ENCODE data around the gene CLNK.

The CLNK gene

DNA sequence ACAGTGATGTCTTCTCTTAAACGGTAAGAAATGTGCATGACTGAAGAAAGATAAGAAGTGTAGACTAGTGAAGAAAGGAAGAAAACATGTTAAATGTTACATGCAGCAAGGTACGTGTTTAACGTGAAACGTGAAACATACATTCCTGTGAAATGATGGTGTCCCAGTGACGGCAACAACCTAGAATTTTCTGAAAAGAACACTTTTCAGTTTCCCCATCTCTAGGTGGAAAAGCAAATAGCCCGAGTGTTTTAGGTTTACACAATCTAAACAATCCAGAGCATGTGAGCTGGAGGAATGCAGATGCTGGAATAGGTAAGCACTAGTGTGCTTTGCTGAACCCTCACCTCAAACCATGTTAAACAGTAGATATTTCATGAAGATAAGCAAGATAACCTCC lies 60.7 kb downstream of the CLNK start:
- no peaks in the 10 kb centered on the region for H3K79me2 ChIP-seq (ENCODE audit: control insufficient read depth, insufficient read depth, low read length)
- no peak overlapping the region for H3K4me2 ChIP-seq (ENCODE audit: low read length)
- no peak overlapping the region for H3K27ac ChIP-seq (ENCODE audit: low read depth, low read length)
- H3K23ac ChIP-seq (ENCODE audit: low read length): no peak overlapping the region
- H4K5ac ChIP-seq (ENCODE audit: low read length): no peak overlapping the region
- no peaks in the 10 kb centered on the region for H3K27me3 ChIP-seq (ENCODE audit: insufficient read depth, low read length, poor library complexity)
- DNase-seq: no peak
- H2BK15ac ChIP-seq (replicated peaks; ENCODE audit: low read depth): no peak overlapping the region
- no peak overlapping the region for H2BK5ac ChIP-seq (ENCODE audit: low read length)
- WGBS (ENCODE audit: extremely low coverage, insufficient coverage, low lambda C conversion rate): no CpG with 5 or more reads among the region's 6 CpGs
- H2AK5ac ChIP-seq (ENCODE audit: low read length): no peak overlapping the region
- H3K36me3 ChIP-seq (ENCODE audit: control insufficient read depth, insufficient read depth, low read length): no peaks in the 10 kb centered on the region
- no peak overlapping the region for H4K8ac ChIP-seq (ENCODE audit: low read depth, low read length)
- H3K4me1 ChIP-seq (ENCODE audit: control insufficient read depth, low read depth, low read length): peaks cover 3% of the 10 kb centered on the region
- H3K4ac ChIP-seq (ENCODE audit: low read depth, low read length): no peak overlapping the region
- H3K56ac ChIP-seq (ENCODE audit: low read length): no peak overlapping the region
- no peak overlapping the region for H3K18ac ChIP-seq (ENCODE audit: low read length)
- H3K79me1 ChIP-seq (ENCODE audit: low read length): no peaks in the 10 kb centered on the region
- no peak overlapping the region for H3K9ac ChIP-seq (ENCODE audit: low read length)
- no peak overlapping the region for H3K4me3 ChIP-seq (ENCODE audit: low read length)
- H2BK120ac ChIP-seq (ENCODE audit: low read depth, low read length): no peak overlapping the region

DNA sequence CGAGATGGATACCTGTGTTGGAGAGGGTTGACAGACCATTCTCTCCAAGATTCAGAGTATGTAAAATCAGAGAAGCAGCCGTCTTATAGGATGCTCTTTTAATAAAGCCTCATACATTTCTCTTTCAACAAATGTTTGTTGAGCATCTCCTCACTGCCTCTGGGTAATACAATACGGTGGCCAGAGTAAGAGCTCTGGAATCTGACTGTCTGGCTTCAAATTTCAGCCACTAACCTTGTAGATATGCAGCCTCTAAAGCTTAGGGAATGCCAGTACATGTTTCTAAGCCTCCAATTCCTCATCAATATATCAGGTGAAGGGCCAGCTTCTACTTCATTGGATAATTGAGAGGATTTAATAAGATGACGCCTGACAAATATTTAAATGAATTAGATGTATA lies 61.3 kb downstream of the CLNK start:
- Histone ChIP-seq H4K5ac (ENCODE audit: low read length) (no peak overlapping the region), H3K56ac (ENCODE audit: low read length) (no peak overlapping the region), H3K27ac (ENCODE audit: low read depth, low read length) (no peak overlapping the region), H3K4me1 (ENCODE audit: control insufficient read depth, low read depth, low read length) (peaks cover 3% of the 10 kb centered on the region), H3K18ac (ENCODE audit: low read length) (no peak overlapping the region), H3K4me3 (ENCODE audit: low read length) (no peak overlapping the region), H3K4ac (ENCODE audit: low read depth, low read length) (no peak overlapping the region), H3K27me3 (ENCODE audit: insufficient read depth, low read length, poor library complexity) (no peaks in the 10 kb centered on the region), H2AK5ac (ENCODE audit: low read length) (no peak overlapping the region), H3K79me2 (ENCODE audit: control insufficient read depth, insufficient read depth, low read length) (no peaks in the 10 kb centered on the region), H3K23ac (ENCODE audit: low read length) (no peak overlapping the region), H2BK120ac (ENCODE audit: low read depth, low read length) (no peak overlapping the region), H4K8ac (ENCODE audit: low read depth, low read length) (no peak overlapping the region), H3K79me1 (ENCODE audit: low read length) (no peaks in the 10 kb centered on the region), H2BK15ac (replicated peaks; ENCODE audit: low read depth) (no peak overlapping the region), H3K9ac (ENCODE audit: low read length) (no peak overlapping the region), H2BK5ac (ENCODE audit: low read length) (no peak overlapping the region), H3K4me2 (ENCODE audit: low read length) (no peak overlapping the region), H3K36me3 (ENCODE audit: control insufficient read depth, insufficient read depth, low read length) (no peaks in the 10 kb centered on the region)
- DNase-seq: peak; percentile 13
- no CpG with 5 or more reads among the region's 4 CpGs for WGBS (ENCODE audit: extremely low coverage, insufficient coverage, low lambda C conversion rate)

DNA sequence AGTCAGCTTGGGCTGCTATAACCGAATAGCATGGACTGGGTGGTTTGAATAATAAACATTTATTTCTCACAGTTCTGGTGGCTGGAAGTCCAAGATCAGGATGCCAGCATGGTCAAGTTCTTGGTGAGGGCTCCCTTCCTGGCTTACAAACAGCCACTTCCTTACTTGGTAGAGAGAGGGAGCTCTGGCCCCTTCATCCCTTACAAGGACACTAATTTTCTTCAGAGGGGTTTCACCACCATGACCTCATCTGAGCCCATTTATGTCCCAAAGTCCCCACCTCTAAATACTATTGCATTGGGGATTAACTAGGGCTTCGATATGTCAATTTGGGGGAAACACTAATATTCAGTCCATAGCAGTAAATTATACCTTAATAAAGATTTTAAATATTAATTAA lies 61.8 kb downstream of the CLNK start:
- Histone ChIP-seq H3K79me1 (ENCODE audit: low read length) (no peaks in the 10 kb centered on the region), H2BK120ac (ENCODE audit: low read depth, low read length) (no peak overlapping the region), H3K36me3 (ENCODE audit: control insufficient read depth, insufficient read depth, low read length) (no peaks in the 10 kb centered on the region), H3K4ac (ENCODE audit: low read depth, low read length) (no peak overlapping the region), H3K4me2 (ENCODE audit: low read length) (no peak overlapping the region), H3K9ac (ENCODE audit: low read length) (no peak overlapping the region), H3K79me2 (ENCODE audit: control insufficient read depth, insufficient read depth, low read length) (no peaks in the 10 kb centered on the region), H3K4me1 (ENCODE audit: control insufficient read depth, low read depth, low read length) (peaks cover 3% of the 10 kb centered on the region), H3K4me3 (ENCODE audit: low read length) (no peak overlapping the region), H4K8ac (ENCODE audit: low read depth, low read length) (no peak overlapping the region), H2BK5ac (ENCODE audit: low read length) (no peak overlapping the region), H3K27ac (ENCODE audit: low read depth, low read length) (no peak overlapping the region), H2AK5ac (ENCODE audit: low read length) (no peak overlapping the region), H3K23ac (ENCODE audit: low read length) (no peak overlapping the region), H4K5ac (ENCODE audit: low read length) (no peak overlapping the region), H3K56ac (ENCODE audit: low read length) (no peak overlapping the region), H3K27me3 (ENCODE audit: insufficient read depth, low read length, poor library complexity) (no peaks in the 10 kb centered on the region), H2BK15ac (replicated peaks; ENCODE audit: low read depth) (no peak overlapping the region), H3K18ac (ENCODE audit: low read length) (no peak overlapping the region)
- DNase-seq: peak; percentile 70
- whole genome bisulfite sequencing (ENCODE audit: extremely low coverage, insufficient coverage, low lambda C conversion rate): no CpG with 5 or more reads among the region's 2 CpGs

DNA sequence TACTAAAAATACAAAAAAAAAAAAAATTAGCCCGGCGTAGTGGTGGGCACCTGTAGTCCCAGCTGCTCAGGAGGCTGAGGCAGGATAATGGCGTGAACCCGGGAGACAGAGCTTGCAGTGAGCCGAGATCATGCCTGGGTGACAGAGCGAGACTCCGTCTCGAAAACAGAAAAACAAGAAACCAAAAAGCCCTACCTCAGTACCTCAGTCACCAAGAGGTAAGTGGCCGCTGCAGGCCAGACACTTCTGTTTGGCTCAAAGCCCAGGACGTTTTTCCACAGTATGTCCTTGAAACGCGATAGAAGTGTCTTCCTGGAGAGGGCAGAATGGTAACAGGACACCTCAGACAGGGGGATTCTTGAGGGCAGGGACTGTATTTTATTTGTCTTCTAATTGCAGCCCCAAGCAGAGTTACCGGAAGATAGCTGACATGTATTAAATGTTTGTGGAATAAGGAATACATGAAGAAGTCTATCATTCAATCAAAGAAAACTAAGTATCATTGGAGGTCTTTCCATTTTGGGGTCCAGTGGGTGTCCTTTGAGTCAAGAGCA lies 63.6 kb downstream of the CLNK start:
- Histone ChIP-seq H2AK5ac (ENCODE audit: low read length) (no peak overlapping the region), H3K23ac (ENCODE audit: low read length) (no peak overlapping the region), H3K4ac (ENCODE audit: low read depth, low read length) (no peak overlapping the region), H3K9ac (ENCODE audit: low read length) (no peak overlapping the region), H3K56ac (ENCODE audit: low read length) (no peak overlapping the region), H4K8ac (ENCODE audit: low read depth, low read length) (no peak overlapping the region), H2BK5ac (ENCODE audit: low read length) (no peak overlapping the region), H3K27me3 (ENCODE audit: insufficient read depth, low read length, poor library complexity) (no peaks in the 10 kb centered on the region), H3K4me1 (ENCODE audit: control insufficient read depth, low read depth, low read length) (peaks cover 3% of the 10 kb centered on the region), H4K5ac (ENCODE audit: low read length) (no peak overlapping the region), H3K36me3 (ENCODE audit: control insufficient read depth, insufficient read depth, low read length) (no peaks in the 10 kb centered on the region), H2BK120ac (ENCODE audit: low read depth, low read length) (peak overlapping the region; percentile 49), H3K27ac (ENCODE audit: low read depth, low read length) (no peak overlapping the region), H3K79me2 (ENCODE audit: control insufficient read depth, insufficient read depth, low read length) (no peaks in the 10 kb centered on the region), H2BK15ac (replicated peaks; ENCODE audit: low read depth) (no peak overlapping the region), H3K4me2 (ENCODE audit: low read length) (no peak overlapping the region), H3K79me1 (ENCODE audit: low read length) (no peaks in the 10 kb centered on the region), H3K4me3 (ENCODE audit: low read length) (no peak overlapping the region), H3K18ac (ENCODE audit: low read length) (peak overlapping the region; percentile 81)
- DNase-seq: peak; percentile 42
- no CpG with 5 or more reads among the region's 13 CpGs for WGBS (ENCODE audit: extremely low coverage, insufficient coverage, low lambda C conversion rate)

DNA sequence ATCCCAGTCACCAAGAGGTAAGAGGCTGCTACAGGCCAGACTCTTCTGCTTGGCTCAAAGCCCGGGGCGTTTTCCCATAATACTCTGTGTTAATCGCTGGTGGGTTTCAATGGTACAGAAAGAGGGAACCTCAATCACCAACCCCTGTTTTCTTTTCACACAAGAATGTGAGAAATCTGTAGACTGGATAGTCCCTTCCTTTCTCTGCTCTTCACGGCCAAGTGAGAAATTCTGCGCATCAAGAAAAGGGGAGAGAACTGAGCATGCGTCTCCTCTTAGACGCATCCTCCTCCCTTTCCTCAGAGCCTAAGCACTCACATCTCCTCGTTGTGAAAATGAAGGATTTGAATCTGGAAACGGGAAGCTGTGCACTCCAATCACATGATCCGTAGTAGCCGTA lies 64.7 kb downstream of the CLNK start:
- Histone ChIP-seq H3K79me1 (ENCODE audit: low read length) (no peaks in the 10 kb centered on the region), H3K4me3 (ENCODE audit: low read length) (no peak overlapping the region), H3K4me2 (ENCODE audit: low read length) (no peak overlapping the region), H2BK5ac (ENCODE audit: low read length) (peak overlapping the region; percentile 14), H3K36me3 (ENCODE audit: control insufficient read depth, insufficient read depth, low read length) (no peaks in the 10 kb centered on the region), H3K18ac (ENCODE audit: low read length) (no peak overlapping the region), H2AK5ac (ENCODE audit: low read length) (no peak overlapping the region), H4K8ac (ENCODE audit: low read depth, low read length) (no peak overlapping the region), H3K56ac (ENCODE audit: low read length) (no peak overlapping the region), H3K79me2 (ENCODE audit: control insufficient read depth, insufficient read depth, low read length) (no peaks in the 10 kb centered on the region), H3K27ac (ENCODE audit: low read depth, low read length) (peak overlapping the region; percentile 45), H4K5ac (ENCODE audit: low read length) (no peak overlapping the region), H2BK120ac (ENCODE audit: low read depth, low read length) (peak overlapping the region; percentile 21), H3K23ac (ENCODE audit: low read length) (no peak overlapping the region), H3K9ac (ENCODE audit: low read length) (no peak overlapping the region), H3K27me3 (ENCODE audit: insufficient read depth, low read length, poor library complexity) (no peaks in the 10 kb centered on the region), H3K4ac (ENCODE audit: low read depth, low read length) (no peak overlapping the region), H2BK15ac (replicated peaks; ENCODE audit: low read depth) (no peak overlapping the region), H3K4me1 (ENCODE audit: control insufficient read depth, low read depth, low read length) (peaks cover 3% of the 10 kb centered on the region)
- WGBS (ENCODE audit: extremely low coverage, insufficient coverage, low lambda C conversion rate): no CpG with 5 or more reads among the region's 11 CpGs
- peak; percentile 59 for DNase-seq

- Histone ChIP-seq H3K23ac (ENCODE audit: low read length) (no peak overlapping the region), H3K27me3 (ENCODE audit: insufficient read depth, low read length, poor library complexity) (no peaks in the 10 kb centered on the region), H3K4me3 (ENCODE audit: low read length) (no peak overlapping the region), H3K36me3 (ENCODE audit: control insufficient read depth, insufficient read depth, low read length) (no peaks in the 10 kb centered on the region), H2BK5ac (ENCODE audit: low read length) (no peak overlapping the region), H2AK5ac (ENCODE audit: low read length) (no peak overlapping the region), H3K4me2 (ENCODE audit: low read length) (no peak overlapping the region), H3K56ac (ENCODE audit: low read length) (no peak overlapping the region), H2BK120ac (ENCODE audit: low read depth, low read length) (no peak overlapping the region), H2BK15ac (replicated peaks; ENCODE audit: low read depth) (no peak overlapping the region), H3K27ac (ENCODE audit: low read depth, low read length) (no peak overlapping the region), H3K4ac (ENCODE audit: low read depth, low read length) (no peak overlapping the region), H3K79me2 (ENCODE audit: control insufficient read depth, insufficient read depth, low read length) (no peaks in the 10 kb centered on the region), H3K18ac (ENCODE audit: low read length) (no peak overlapping the region), H3K4me1 (ENCODE audit: control insufficient read depth, low read depth, low read length) (peaks cover 3% of the 10 kb centered on the region), H3K79me1 (ENCODE audit: low read length) (no peaks in the 10 kb centered on the region), H4K8ac (ENCODE audit: low read depth, low read length) (no peak overlapping the region), H4K5ac (ENCODE audit: low read length) (no peak overlapping the region), H3K9ac (ENCODE audit: low read length) (no peak overlapping the region)
- no CpG with 5 or more reads among the region's 6 CpGs for WGBS (ENCODE audit: extremely low coverage, insufficient coverage, low lambda C conversion rate)
- no peak for DNase-seq
These were observed 65.3 kb downstream of the CLNK start for GRCh38 chr4:10619220-10619619.

All from mesendoderm (in vitro differentiated cells).